OCI-LY1 (cell line): ENCODE results near the gene SDCCAG8.

Experiments
- H2AFZ ChIP-seq: fragments of 200-600 bp; sonication (generic), shearing (Covaris generic); 2 replicates; pipeline ENCODE4 v1.6.0; 2014; ENCODE audit warnings: antibody characterized with exemption, mild to moderate bottlenecking, low read length
- H3F3A ChIP-seq: fragments of 200-600 bp; sonication (generic), shearing (Covaris generic); 2 replicates; pipeline ENCODE4 v1.6.0; 2014; ENCODE audit warnings: mild to moderate bottlenecking, antibody characterized with exemption, low read length, moderate library complexity; ENCODE audit not compliant: insufficient read depth
- H3K27ac ChIP-seq: fragments of 200-600 bp; sonication (generic); 2 replicates; pipeline ENCODE4 v1.5.1; 2014; ENCODE audit warnings: low read length, mixed run types, mild to moderate bottlenecking, low read depth; ENCODE audit not compliant: poor library complexity, severe bottlenecking
- H3K27me3 ChIP-seq: fragments of 200-600 bp; sonication (generic); 2 replicates; pipeline ENCODE4 v1.6.0; 2014; ENCODE audit warnings: antibody characterized with exemption, mild to moderate bottlenecking, low read length, moderate library complexity; ENCODE audit not compliant: insufficient read depth
- H3K36me3 ChIP-seq: fragments of 200-600 bp; sonication (generic); 2 replicates; pipeline ENCODE4 v1.6.1; 2014; ENCODE audit warnings: mild to moderate bottlenecking, antibody characterized with exemption, low read length, moderate library complexity, mixed read lengths; ENCODE audit not compliant: insufficient read depth
- H3K4me1 ChIP-seq: fragments of 200-600 bp; sonication (generic); 2 replicates; pipeline ENCODE4 v1.5.1; 2014; ENCODE audit warnings: mild to moderate bottlenecking, low read length, moderate library complexity; ENCODE audit not compliant: insufficient read depth, severe bottlenecking
- H3K4me2 ChIP-seq: fragments of 200-600 bp; sonication (generic), shearing (Covaris generic); 2 replicates; pipeline ENCODE4 v1.6.1; 2014; ENCODE audit warnings: low read length
- H3K4me3 ChIP-seq: fragments of 200-600 bp; sonication (generic); 2 replicates; pipeline ENCODE4 v1.5.1; 2014; ENCODE audit warnings: low read length, low read depth, mild to moderate bottlenecking, mixed read lengths; ENCODE audit not compliant: poor library complexity, severe bottlenecking
- H3K79me2 ChIP-seq: fragments of 200-600 bp; shearing (Covaris generic); 2 replicates; pipeline ENCODE4 v1.6.1; 2016; ENCODE audit warnings: mixed run types, low read length, mixed read lengths; ENCODE audit not compliant: insufficient read depth
- H3K9ac ChIP-seq: fragments of 200-600 bp; sonication (generic), shearing (Covaris generic); 2 replicates; pipeline ENCODE4 v1.6.1; 2014; ENCODE audit warnings: mild to moderate bottlenecking, low read length, mixed read lengths
- H3K9me2 ChIP-seq: fragments of 200-600 bp; sonication (generic), shearing (Covaris generic); 2 replicates; pipeline ENCODE4 v1.6.1; 2014; ENCODE audit warnings: low read depth, mild to moderate bottlenecking, low read length, mixed read lengths
- H3K9me3 ChIP-seq: fragments of 200-600 bp; shearing (Covaris generic); 2 replicates; pipeline ENCODE4 v1.6.1; 2014; ENCODE audit warnings: low read length, mixed read lengths
- H4K20me1 ChIP-seq: fragments of 200-600 bp; sonication (generic), shearing (Covaris generic); 2 replicates; pipeline ENCODE4 v1.6.0; 2016; ENCODE audit warnings: mild to moderate bottlenecking, low read length; ENCODE audit not compliant: insufficient read depth
- CTCF ChIP-seq: fragments of 200-600 bp; sonication (generic), shearing (Covaris generic); IDR thresholded peaks from 2 replicates; pipeline ENCODE4 v1.5.1; 2017; ENCODE audit warnings: mild to moderate bottlenecking, antibody characterized with exemption, low read length, moderate library complexity, mixed read lengths
- EZH2 ChIP-seq: fragments of 200-600 bp; sonication (generic), shearing (Covaris generic); IDR thresholded peaks from 2 replicates; pipeline ENCODE4 v1.8.0; 2017; ENCODE audit warnings: borderline replicate concordance, mixed run types, mild to moderate bottlenecking, antibody characterized with exemption, low read length, moderate library complexity, mixed read lengths

SDCCAG8 gene

DNA sequence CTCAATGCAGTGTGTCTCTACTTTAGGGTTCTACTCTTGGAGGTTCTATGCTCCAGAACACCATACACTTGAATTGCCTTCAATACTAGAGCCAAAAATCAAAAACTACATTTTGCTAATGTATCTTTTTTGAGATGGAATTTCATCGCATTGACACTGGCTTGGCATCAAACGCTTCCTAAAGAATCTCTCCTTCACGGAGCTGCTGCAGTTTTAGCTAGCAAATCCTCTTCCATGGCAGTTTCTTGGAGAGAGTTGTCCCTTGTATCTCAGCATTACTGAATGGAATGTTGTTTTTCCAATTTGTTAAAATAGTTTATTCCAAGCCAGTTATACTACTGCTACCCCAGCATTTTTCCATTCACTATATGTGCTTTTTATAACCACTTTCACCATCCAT lies 17.7 kb downstream of the SDCCAG8 start:
- no peak for TF ChIP-seq EZH2
- no peak for TF ChIP-seq CTCF
- Histone ChIP-seq H3K4me2 (no peak overlapping the region), H3K4me1 (peaks cover 19% of the 10 kb centered on the region), H3K27ac (no peak overlapping the region), H3K9me2 (no peaks in the 10 kb centered on the region), H3K27me3 (no peaks in the 10 kb centered on the region), H3F3A (no peaks in the 10 kb centered on the region), H3K36me3 (peaks cover 35% of the 10 kb centered on the region), H3K79me2 (no peaks in the 10 kb centered on the region), H3K4me3 (no peak overlapping the region), H4K20me1 (no peaks in the 10 kb centered on the region), H3K9ac (no peak overlapping the region), H2AFZ (no peak overlapping the region), H3K9me3 (no peaks in the 10 kb centered on the region)

GRCh38 chr1:243273945-243274344 lies 18.1 kb downstream of the SDCCAG8 start:
- TF ChIP-seq EZH2 (no peak), CTCF (no peak)

DNA sequence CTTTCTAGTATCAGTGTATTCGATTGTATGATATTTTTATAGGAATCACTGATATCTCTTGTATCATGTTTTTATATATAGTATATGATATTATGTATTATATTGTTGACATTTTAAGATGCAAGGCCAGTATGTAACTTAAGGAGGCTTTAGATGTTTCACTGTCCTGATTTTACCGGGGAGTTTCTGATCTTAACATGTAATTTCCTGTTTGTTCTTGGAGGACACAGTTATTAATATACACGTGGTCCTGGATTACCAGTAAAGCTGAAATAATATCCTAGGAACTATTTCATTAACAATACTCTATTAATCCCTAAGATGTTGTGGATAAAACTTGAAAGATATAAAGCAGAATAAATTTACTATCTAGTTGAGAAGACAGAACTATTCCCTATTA lies 19.5 kb downstream of the SDCCAG8 start:
- H3K36me3 ChIP-seq: peaks cover 38% of the 10 kb centered on the region
- H3K79me2 ChIP-seq: no peaks in the 10 kb centered on the region
- no peak overlapping the region for H3K9ac ChIP-seq
- H2AFZ ChIP-seq: no peak overlapping the region
- H3K4me2 ChIP-seq: no peak overlapping the region
- TF ChIP-seq EZH2 (no peak), CTCF (no peak)
- H3F3A ChIP-seq: no peaks in the 10 kb centered on the region
- H4K20me1 ChIP-seq: no peaks in the 10 kb centered on the region
- H3K27ac ChIP-seq: no peak overlapping the region
- H3K9me3 ChIP-seq: no peaks in the 10 kb centered on the region
- peaks cover under 1% of the 10 kb centered on the region for H3K4me1 ChIP-seq
- H3K9me2 ChIP-seq: no peaks in the 10 kb centered on the region
- no peaks in the 10 kb centered on the region for H3K27me3 ChIP-seq
- no peak overlapping the region for H3K4me3 ChIP-seq

More at GRCh38 chr1:243273945-243274344, 18.1 kb downstream of the SDCCAG8 start:
- Histone ChIP-seq H3K36me3 (peaks cover 35% of the 10 kb centered on the region), H4K20me1 (no peaks in the 10 kb centered on the region), H3K79me2 (no peaks in the 10 kb centered on the region), H3K4me1 (peaks cover 14% of the 10 kb centered on the region), H2AFZ (no peak overlapping the region), H3K27me3 (no peaks in the 10 kb centered on the region), H3F3A (no peaks in the 10 kb centered on the region), H3K27ac (no peak overlapping the region), H3K9me3 (no peaks in the 10 kb centered on the region), H3K9me2 (no peaks in the 10 kb centered on the region), H3K4me2 (no peak overlapping the region), H3K4me3 (no peak overlapping the region), H3K9ac (no peak overlapping the region)
